ENCODE results near the gene SLC32A1.

The SLC32A1 gene

GRCh38 chr20:38703526-38703925, 20.8 kb upstream of the SLC32A1 start:
- ATAC-seq: no peak
- no peak for TF ChIP-seq ZFP30 (CRISPR knock-in tag; IDR thresholded peaks at IDR 0.05)
- no peak for TF ChIP-seq ZC3H10 (CRISPR knock-in tag; IDR thresholded peaks at IDR 0.05)
- TF ChIP-seq TSHZ2 (CRISPR knock-in tag; IDR thresholded peaks at IDR 0.05): no peak
- TF ChIP-seq ARNTL (CRISPR knock-in tag; IDR thresholded peaks at IDR 0.05; ENCODE audit: borderline replicate concordance, low read depth): no peak
- TF ChIP-seq CREB5 (CRISPR knock-in tag; IDR thresholded peaks at IDR 0.05; ENCODE audit: low read depth): no peak

GRCh38 chr20:38704136-38704535, 20.1 kb upstream of the SLC32A1 start:
- ATAC-seq: no peak
- TF ChIP-seq SNAI2 (CRISPR knock-in tag; IDR thresholded peaks at IDR 0.05) (no peak), ARNTL (CRISPR knock-in tag; IDR thresholded peaks at IDR 0.05; ENCODE audit: borderline replicate concordance, low read depth) (no peak), ISL1 (CRISPR knock-in tag; IDR thresholded peaks at IDR 0.05) (no peak), ZNF8 (CRISPR knock-in tag; IDR thresholded peaks at IDR 0.05) (no peak), BACH2 (CRISPR knock-in tag; IDR thresholded peaks at IDR 0.05; ENCODE audit: borderline replicate concordance) (no peak), GLIS3 (CRISPR knock-in tag; IDR thresholded peaks at IDR 0.05) (no peak), CSDC2 (CRISPR knock-in tag; IDR thresholded peaks at IDR 0.05) (no peak), RARB (CRISPR knock-in tag; IDR thresholded peaks at IDR 0.05) (no peak), ZC3H10 (CRISPR knock-in tag; IDR thresholded peaks at IDR 0.05) (no peak), PATZ1 (CRISPR knock-in tag; IDR thresholded peaks at IDR 0.05; ENCODE audit: borderline replicate concordance) (no peak), TCF4 (CRISPR knock-in tag; IDR thresholded peaks at IDR 0.05; ENCODE audit: borderline replicate concordance) (no peak), ZNF565 (CRISPR knock-in tag; conservative IDR thresholded peaks at IDR 0.05; ENCODE audit: low read depth) (no peak), TSHZ2 (CRISPR knock-in tag; IDR thresholded peaks at IDR 0.05) (no peak), CREB5 (CRISPR knock-in tag; IDR thresholded peaks at IDR 0.05; ENCODE audit: low read depth) (no peak), POU6F1 (CRISPR knock-in tag; IDR thresholded peaks at IDR 0.05; ENCODE audit: borderline replicate concordance, low read depth) (no peak)

GRCh38 chr20:38706509-38706908, 17.8 kb upstream of the SLC32A1 start:
- TF ChIP-seq TCF4 (CRISPR knock-in tag; IDR thresholded peaks at IDR 0.05; ENCODE audit: borderline replicate concordance): peak; percentile 47; the same call in 1 of the 2 replicates
- no peak for TF ChIP-seq CREB5 (CRISPR knock-in tag; IDR thresholded peaks at IDR 0.05; ENCODE audit: low read depth)
- no peak for TF ChIP-seq ZFP3 (CRISPR knock-in tag; IDR thresholded peaks at IDR 0.05)
- ATAC-seq: no peak

All from SK-N-SH treated with all-trans-retinoic acid at 6 μM for 48 hours (cell line).